HL-60 (cell line): Measurements from ENCODE around the gene RAP1A.

ENCODE experiments used
- CTCF ChIP-seq: IDR thresholded peaks from one replicate; pipeline ENCODE4 v1.5.1; 2011; ENCODE audit warnings: low read length, control low read depth, inconsistent platforms; ENCODE audit not compliant: insufficient read depth
- POLR2AphosphoS5 ChIP-seq: IDR thresholded peaks from 2 replicates; pipeline ENCODE4 v1.6.1; 2012; ENCODE audit warnings: low read depth
- REST ChIP-seq: IDR thresholded peaks from 2 replicates; pipeline ENCODE4 v1.6.1; 2012; ENCODE audit warnings: low read depth; ENCODE audit not compliant: insufficient replicate concordance

DNA sequence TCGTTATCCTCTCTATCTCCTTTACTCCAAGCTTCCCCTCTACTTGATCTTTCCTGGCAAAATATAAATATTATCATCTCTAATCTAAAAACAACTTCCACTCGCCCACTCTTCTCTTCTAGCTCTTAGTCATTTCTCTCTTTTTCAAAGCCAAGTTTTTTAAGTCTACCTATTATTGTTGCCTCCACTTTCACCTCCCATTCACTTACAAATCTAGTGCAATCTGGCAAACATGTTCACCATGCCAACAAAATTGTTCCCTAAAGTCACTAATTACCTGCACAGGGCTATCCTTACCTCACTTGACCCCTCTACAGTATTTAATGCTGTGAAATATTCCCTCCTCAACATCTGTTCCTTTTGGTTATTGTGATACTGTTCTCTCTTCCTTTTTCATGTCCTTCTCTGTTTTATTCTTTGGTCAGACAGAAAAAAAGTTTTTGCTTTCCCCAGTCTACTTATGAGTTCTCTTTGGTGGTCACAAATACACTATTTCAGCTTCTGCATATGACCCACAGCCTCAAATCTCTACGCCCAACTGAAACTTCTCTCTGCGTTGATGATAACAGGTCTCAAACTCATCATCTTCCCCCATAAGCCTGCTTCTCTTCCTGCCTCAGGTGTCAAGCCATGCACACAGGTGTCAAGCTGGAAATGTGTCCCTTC lies 31.9 kb upstream of the RAP1A start:
- TF ChIP-seq CTCF (no peak), POLR2AphosphoS5 (no peak), REST (no peak)
